ENCODE data around the gene ZNF511. TPM values are rescaled to one million over a fixed set of nuclear protein-coding genes. Genes with fewer than 3 reads are reported as not detected.
"Not testable (repeated sequence)": the region's sequence is repeated elsewhere in the genome, so short reads cannot be mapped to it uniquely, and the experiment has no call there.

ZNF511 gene
- polyA plus RNA-seq, 1 donor from 2014 or later, result 17.6 TPM

GRCh38 chr10:133318494-133319127, 9.9 kb downstream of the ZNF511 start:
- no peak overlapping the region for H3K27ac ChIP-seq (ENCODE audit: low read length)
- peak overlapping the region; percentile 62 for H3K9ac ChIP-seq (ENCODE audit: low read length)
- no peaks in the 10 kb centered on the region for H3F3A ChIP-seq (ENCODE audit: insufficient read depth, low read length, poor library complexity, severe bottlenecking)
- peak; percentile 68 for TF ChIP-seq SMC3 (conservative IDR thresholded peaks at IDR 0.05; ENCODE audit: poor library complexity)
- TF ChIP-seq CTCF (IDR thresholded peaks at IDR 0.05; ENCODE audit: poor library complexity, severe bottlenecking), result peak; percentile 72
- TF ChIP-seq EP300 (conservative IDR thresholded peaks at IDR 0.05; ENCODE audit: poor library complexity, severe bottlenecking), result no peak
- TF ChIP-seq, protein P1, sequence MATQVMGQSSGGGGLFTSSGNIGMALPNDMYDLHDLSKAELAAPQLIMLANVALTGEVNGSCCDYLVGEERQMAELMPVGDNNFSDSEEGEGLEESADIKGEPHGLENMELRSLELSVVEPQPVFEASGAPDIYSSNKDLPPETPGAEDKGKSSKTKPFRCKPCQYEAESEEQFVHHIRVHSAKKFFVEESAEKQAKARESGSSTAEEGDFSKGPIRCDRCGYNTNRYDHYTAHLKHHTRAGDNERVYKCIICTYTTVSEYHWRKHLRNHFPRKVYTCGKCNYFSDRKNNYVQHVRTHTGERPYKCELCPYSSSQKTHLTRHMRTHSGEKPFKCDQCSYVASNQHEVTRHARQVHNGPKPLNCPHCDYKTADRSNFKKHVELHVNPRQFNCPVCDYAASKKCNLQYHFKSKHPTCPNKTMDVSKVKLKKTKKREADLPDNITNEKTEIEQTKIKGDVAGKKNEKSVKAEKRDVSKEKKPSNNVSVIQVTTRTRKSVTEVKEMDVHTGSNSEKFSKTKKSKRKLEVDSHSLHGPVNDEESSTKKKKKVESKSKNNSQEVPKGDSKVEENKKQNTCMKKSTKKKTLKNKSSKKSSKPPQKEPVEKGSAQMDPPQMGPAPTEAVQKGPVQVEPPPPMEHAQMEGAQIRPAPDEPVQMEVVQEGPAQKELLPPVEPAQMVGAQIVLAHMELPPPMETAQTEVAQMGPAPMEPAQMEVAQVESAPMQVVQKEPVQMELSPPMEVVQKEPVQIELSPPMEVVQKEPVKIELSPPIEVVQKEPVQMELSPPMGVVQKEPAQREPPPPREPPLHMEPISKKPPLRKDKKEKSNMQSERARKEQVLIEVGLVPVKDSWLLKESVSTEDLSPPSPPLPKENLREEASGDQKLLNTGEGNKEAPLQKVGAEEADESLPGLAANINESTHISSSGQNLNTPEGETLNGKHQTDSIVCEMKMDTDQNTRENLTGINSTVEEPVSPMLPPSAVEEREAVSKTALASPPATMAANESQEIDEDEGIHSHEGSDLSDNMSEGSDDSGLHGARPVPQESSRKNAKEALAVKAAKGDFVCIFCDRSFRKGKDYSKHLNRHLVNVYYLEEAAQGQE (IDR thresholded peaks at IDR 0.05; ENCODE audit: borderline replicate concordance), result no peak
- no peak for TF ChIP-seq TAF1 (IDR thresholded peaks at IDR 0.05; ENCODE audit: low read depth)
- TF ChIP-seq RAD21 (conservative IDR thresholded peaks at IDR 0.05), result peak; percentile 55
- no peak for TF ChIP-seq EZH2 (IDR thresholded peaks at IDR 0.05; ENCODE audit: borderline replicate concordance, insufficient read depth, low read length, poor library complexity, severe bottlenecking)
- peak; percentile 36 for TF ChIP-seq MXI1 (conservative IDR thresholded peaks at IDR 0.05; ENCODE audit: poor library complexity, severe bottlenecking)
- TF ChIP-seq POLR2AphosphoS5 (IDR thresholded peaks at IDR 0.05), result no peak
- no peak overlapping the region for H3K4me2 ChIP-seq (ENCODE audit: low read length)
- no peaks in the 10 kb centered on the region for H3K9me3 ChIP-seq (ENCODE audit: low read length)
- H3K27me3 ChIP-seq (ENCODE audit: insufficient read depth, low read depth, low read length), result no peaks in the 10 kb centered on the region
- H4K20me1 ChIP-seq (ENCODE audit: insufficient read depth), result no peaks in the 10 kb centered on the region
- no peaks in the 10 kb centered on the region for H3K36me3 ChIP-seq (ENCODE audit: insufficient read depth, low read length)
- H3K79me2 ChIP-seq (replicated peaks; ENCODE audit: insufficient read depth, low read length), result no peaks in the 10 kb centered on the region
- no peaks in the 10 kb centered on the region for H3K9me2 ChIP-seq (ENCODE audit: insufficient read depth, low read length)
- H3K4me3 ChIP-seq (ENCODE audit: low read length), result peak overlapping the region; percentile 62
- no peak overlapping the region for H2AFZ ChIP-seq (ENCODE audit: low read depth, low read length)

DNA sequence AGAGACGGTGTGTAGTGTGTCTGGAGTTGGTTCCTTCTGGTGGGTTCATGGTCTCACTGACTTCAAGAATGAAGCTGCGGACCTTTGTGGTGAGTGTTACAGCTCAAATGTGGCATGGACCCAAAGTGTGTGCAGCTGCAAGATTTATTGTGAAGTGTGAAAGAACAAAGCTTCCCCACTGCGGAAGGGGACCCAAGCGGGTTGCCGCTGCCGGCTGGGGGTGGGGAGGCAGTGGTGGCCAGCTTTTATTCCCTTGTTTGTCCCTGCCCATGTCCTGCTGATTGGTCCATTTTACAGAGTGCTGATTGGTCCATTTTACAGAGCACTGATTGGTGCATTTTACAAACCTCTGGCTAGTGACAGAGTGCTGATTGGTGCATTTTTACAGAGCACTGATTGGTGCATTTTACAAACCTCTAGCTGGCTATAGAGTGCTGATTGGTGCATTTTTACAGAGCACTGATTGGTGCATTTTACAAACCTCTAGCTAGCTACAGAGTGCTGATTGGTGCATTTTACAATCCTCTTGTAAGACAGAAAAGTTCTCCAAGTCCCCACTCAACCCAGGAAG, 12.2 kb downstream of the ZNF511 start:
- H4K20me1 ChIP-seq (ENCODE audit: insufficient read depth), result not testable (repeated sequence)

GRCh38 chr10:133322064-133322709, 13.5 kb downstream of the ZNF511 start:
- not testable (repeated sequence) for H2AFZ ChIP-seq (ENCODE audit: low read depth, low read length); H3K36me3 ChIP-seq (ENCODE audit: insufficient read depth, low read length); H4K20me1 ChIP-seq (ENCODE audit: insufficient read depth); H3K4me3 ChIP-seq (ENCODE audit: low read length); H3K79me2 ChIP-seq (replicated peaks; ENCODE audit: insufficient read depth, low read length); H3F3A ChIP-seq (ENCODE audit: insufficient read depth, low read length, poor library complexity, severe bottlenecking); H3K9ac ChIP-seq (ENCODE audit: low read length); H3K9me2 ChIP-seq (ENCODE audit: insufficient read depth, low read length); H3K27ac ChIP-seq (ENCODE audit: low read length); H3K9me3 ChIP-seq (ENCODE audit: low read length); H3K4me2 ChIP-seq (ENCODE audit: low read length)
- H3K27me3 ChIP-seq (ENCODE audit: insufficient read depth, low read depth, low read length), result peaks cover 24% of the 10 kb centered on the region

More for the DNA sequence above, 12.2 kb downstream of the ZNF511 start:
- not testable (repeated sequence) for H3K9me3 ChIP-seq (ENCODE audit: low read length); H3K9me2 ChIP-seq (ENCODE audit: insufficient read depth, low read length); H3K79me2 ChIP-seq (replicated peaks; ENCODE audit: insufficient read depth, low read length); H3K36me3 ChIP-seq (ENCODE audit: insufficient read depth, low read length); H2AFZ ChIP-seq (ENCODE audit: low read depth, low read length); H3F3A ChIP-seq (ENCODE audit: insufficient read depth, low read length, poor library complexity, severe bottlenecking); H3K4me2 ChIP-seq (ENCODE audit: low read length); H3K9ac ChIP-seq (ENCODE audit: low read length); H3K27ac ChIP-seq (ENCODE audit: low read length); H3K4me3 ChIP-seq (ENCODE audit: low read length)
- peaks cover 11% of the 10 kb centered on the region for H3K27me3 ChIP-seq (ENCODE audit: insufficient read depth, low read depth, low read length)

All from neural cell (in vitro differentiated cells).